HepG2 (cell line): ENCODE data around the gene TYR. TPM values are rescaled to one million over a fixed set of nuclear protein-coding genes. Genes with fewer than 3 reads are reported as not detected.
A peak's percentile ranks its signal among the peaks of the same experiment; 100 is the strongest.

Experiments used
- ATAC-seq: fragments of 200-7000 bp; cut with Tn5 transposase; 3 replicates; pipeline ENCODE4 v1.9.1; 2020; ENCODE audit warnings: mild to moderate bottlenecking, moderate library complexity
- BruUV-seq: library from RNA; stranded (reverse); fragments of 400-500 nt; replicated peaks from 2 replicates; lab custom pipeline; 2021; lab: Mats Ljungman, UMichigan
- CTCF ChIA-PET: fragments of 300-600 bp; formaldehyde crosslinking; extraction: SDS; loops from one replicate; lab custom pipeline; 2021; ENCODE audit warnings: low total read pairs, inconsistent platforms, low intra/inter-chr PET ratio; lab: Yijun Ruan, JAX
- POLR2A ChIA-PET: fragments of 350-600 bp; sonication (Branson Sonifier 250); formaldehyde crosslinking; loops from one replicate; lab custom pipeline; 2020; ENCODE audit warnings: antibody characterized with exemption, inconsistent platforms; lab: Yijun Ruan, JAX
- DNase-seq: peaks from one replicate; pipeline ENCODE4 v3.0.0-alpha.2; 2015; ENCODE audit warnings: low spot score
- FAIRE-seq: peaks from 3 replicates; lab custom pipeline; 2011; peaks lifted over from hg19 to GRCh38; lab: Jason Lieb, UNC
- H2AFZ ChIP-seq: one replicate; pipeline ENCODE4 v1.6.1; 2011; ENCODE audit warnings: low read length, inconsistent platforms
- H3K27ac ChIP-seq: fragments of 300-600 bp; 3 replicates; pipeline ENCODE4 v1.8.0; 2011; ENCODE audit warnings: mixed run types, mild to moderate bottlenecking, mixed read lengths, low read length, inconsistent platforms; ENCODE audit not compliant: insufficient read depth; ENCODE audit errors: extremely low read length
- H3K27me3 ChIP-seq, 2 experiments: fragments of 200-600 bp in 1 of 2; 2 replicates in 1 of 2; 3 replicates in 1 of 2; pipeline versions ENCODE4 v1.6.0 to v1.8.0; 2011; ENCODE audit warnings: low read length in 2 of 2, mild to moderate bottlenecking in 2 of 2, moderate library complexity in 2 of 2, inconsistent platforms in 1 of 2; ENCODE audit not compliant: insufficient read depth in 2 of 2, control insufficient read depth in 1 of 2
- H3K36me3 ChIP-seq, 2 experiments: fragments of 200-600 bp in 1 of 2; replicated peaks in 1 of 2; 2 replicates in 1 of 2; 3 replicates in 1 of 2; pipeline versions ENCODE4 v1.5.1 to v1.8.0; 2011; ENCODE audit warnings: low read length in 2 of 2, inconsistent platforms in 1 of 2; ENCODE audit not compliant: insufficient read depth in 2 of 2, control insufficient read depth in 1 of 2
- H3K4me1 ChIP-seq: 2 replicates; pipeline ENCODE4 v1.5.1; 2012; ENCODE audit warnings: low read length, inconsistent platforms; ENCODE audit not compliant: insufficient read depth
- H3K4me2 ChIP-seq: 2 replicates; pipeline ENCODE4 v1.6.0; 2011; ENCODE audit warnings: low read depth, low read length, inconsistent platforms
- H3K4me3 ChIP-seq, 3 experiments: fragments of 200-600 bp in 1 of 3; sonication (generic), shearing (Covaris generic) in 1 of 3; replicated peaks in 1 of 3; 2 replicates each; pipeline ENCODE4 v1.5.1; 2011 to 2016; ENCODE audit warnings: low read length in 3 of 3, inconsistent platforms in 2 of 3, low read depth in 2 of 3, mild to moderate bottlenecking in 2 of 3, control low read depth in 1 of 3, mixed read lengths in 1 of 3; ENCODE audit not compliant: insufficient read depth in 1 of 3
- H3K79me2 ChIP-seq: one replicate; pipeline ENCODE4 v1.6.1; 2011; ENCODE audit warnings: low read length, inconsistent platforms; ENCODE audit not compliant: insufficient read depth
- H3K9ac ChIP-seq: 2 replicates; pipeline ENCODE4 v1.6.0; 2011; ENCODE audit warnings: mild to moderate bottlenecking, low read depth, low read length, inconsistent platforms; ENCODE audit not compliant: insufficient read depth
- H3K9me3 ChIP-seq: 2 replicates; pipeline ENCODE4 v1.5.1; 2012; ENCODE audit warnings: mild to moderate bottlenecking, low read length
- H4K20me1 ChIP-seq: 2 replicates; pipeline ENCODE4 v1.6.0; 2011; ENCODE audit warnings: inconsistent platforms, mild to moderate bottlenecking, low read length, moderate library complexity; ENCODE audit not compliant: insufficient read depth
- HNRNPK ChIP-seq: fragments of 200-400 bp; formaldehyde crosslinking; IDR thresholded peaks from 2 replicates; pipeline ENCODE4 v1.6.1; 2018; ENCODE audit warnings: low read length, low read depth, moderate library complexity, mild to moderate bottlenecking; ENCODE audit not compliant: poor library complexity, severe bottlenecking
- ISL2 ChIP-seq: sonication (generic); formaldehyde crosslinking; IDR thresholded peaks from 2 replicates; pipeline ENCODE4 v1.5.0; 2020; ENCODE audit warnings: missing genetic modification reagents
- SRF ChIP-seq: IDR thresholded peaks from 2 replicates; pipeline ENCODE4 v1.6.1; 2011; ENCODE audit warnings: mild to moderate bottlenecking, low read depth, low read length, moderate library complexity
- ZIK1 ChIP-seq: sonication (generic); formaldehyde crosslinking; IDR thresholded peaks from 2 replicates; pipeline ENCODE4 v1.5.0; 2020; ENCODE audit warnings: mild to moderate bottlenecking, low read depth, missing genetic modification reagents, borderline replicate concordance
- ZNF232 ChIP-seq: sonication (generic); formaldehyde crosslinking; IDR thresholded peaks from 2 replicates; pipeline ENCODE4 v1.4.0; 2020; ENCODE audit warnings: missing genetic modification reagents, borderline replicate concordance
- WGBS: methylation state at CpG from one replicate; pipeline ENCODE4 v1.1.6; 2017; ENCODE audit warnings: low lambda C conversion rate; 5-methylcytosine and 5-hydroxymethylcytosine counted together
- in situ Hi-C: cut with HindIII; loops from 2 replicates; pipeline ENCODE4 v1.10.0; 2017; ENCODE audit warnings: low pct_unique_long_range_greater_than_20kb; ENCODE audit not compliant: extremely low pct_ligation_motif_present
- intact Hi-C: fragments of 100-400 bp; cut with micrococcal nuclease; formaldehyde crosslinking; loops from one replicate; pipeline ENCODE4 v1.10.0; 2022; ENCODE audit not compliant: unreplicated experiment
- polyA plus RNA-seq, 8 experiments: library from polyadenylated mRNA; depleted of rRNA in 3 of 8; stranded (reverse) in 7 of 8; unstranded in 1 of 8; fragments of >200 nt; fragmentation: Illumina TruSeq in 4 of 8; extraction: Trizol in 4 of 8; gene quantifications; 2 replicates each; pipeline versions ENCODE4 v1.2.1 to v1.2.3, GENCODE V29; 2011 to 2016; ENCODE audit warnings: low read depth in 4 of 8, missing spikeins in 1 of 8, mixed read lengths in 1 of 8; ENCODE audit not compliant: insufficient read depth in 1 of 8
- total RNA-seq, 5 experiments: library from RNA; depleted of rRNA; stranded (reverse); fragments of >200 nt; fragmentation: Illumina TruSeq; extraction: Trizol; gene quantifications; 2 replicates each; pipeline ENCODE4 v1.2.3, GENCODE V29; 2016; ENCODE audit warnings: low read depth in 1 of 5

TYR gene
- total and polyA plus RNA-seq, 2 of the 13 experiments (the other 11 are each of a cell fraction or from before 2014, with no cell fraction given) = not detected

- no peak for TF ChIP-seq ISL2
- no peak for TF ChIP-seq ZNF232 (CRISPR knock-in tag)
- no peak for TF ChIP-seq SRF
- TF ChIP-seq, all 625 proteins: peak for 0
- H3K4me3 ChIP-seq = no peak overlapping the region
- CTCF ChIA-PET = no interaction called here
- in situ Hi-C loops (no loop called here), intact Hi-C loops (no loop called here)
- BruUV-seq = no TSS peak
- no peak overlapping the region for H3K9ac ChIP-seq
- H3K79me2 ChIP-seq = no peaks in the 10 kb centered on the region
- no peaks in the 10 kb centered on the region for H3K9me3 ChIP-seq
- no peaks in the 10 kb centered on the region for H3K36me3 ChIP-seq
- H4K20me1 ChIP-seq = no peaks in the 10 kb centered on the region
- H3K4me1 ChIP-seq = no peaks in the 10 kb centered on the region
- POLR2A ChIA-PET = no interaction called here
- no peaks in the 10 kb centered on the region for H3K27me3 ChIP-seq
- no peak overlapping the region for H2AFZ ChIP-seq
- DNase-seq = no peak
- no peak overlapping the region for H3K4me2 ChIP-seq
- 5% methylated on average over 2 of the region's 2 CpGs for WGBS
- H3K27ac ChIP-seq = no peak overlapping the region
- ATAC-seq = no peak
- no peak for FAIRE-seq
Observed at GRCh38 chr11:89175796-89176195, 1.9 kb upstream of the TYR start.

GRCh38 chr11:89176938-89177337 lies 737 bp upstream of the TYR start:
- Histone ChIP-seq H4K20me1 (no peaks in the 10 kb centered on the region), H3K36me3 (no peaks in the 10 kb centered on the region)
- ATAC-seq = no peak
- peak; percentile 50 for TF ChIP-seq HNRNPK
- TF ChIP-seq ZIK1 (CRISPR knock-in tag) = no peak
- TF ChIP-seq, all 625 proteins: peak for 1
- WGBS = 0% methylated on average over 2 of the region's 2 CpGs
- no peaks in the 10 kb centered on the region for H3K4me1 ChIP-seq
- H3K9me3 ChIP-seq = no peaks in the 10 kb centered on the region
- no peak overlapping the region for H3K9ac ChIP-seq
- DNase-seq = no peak
- no TSS peak for BruUV-seq
- no peak overlapping the region for H3K4me2 ChIP-seq
- H3K4me3 ChIP-seq = no peak overlapping the region
- POLR2A ChIA-PET = no interaction called here
- H2AFZ ChIP-seq = no peak overlapping the region
- intact Hi-C loops = no loop called here
- H3K27me3 ChIP-seq = no peaks in the 10 kb centered on the region
- H3K27ac ChIP-seq = no peak overlapping the region
- H3K79me2 ChIP-seq = no peaks in the 10 kb centered on the region
- CTCF ChIA-PET = no interaction called here
- in situ Hi-C loops = no loop called here
- no peak for FAIRE-seq
